SK-N-SH (cell line): ENCODE data around the gene KLK14. TPM values are rescaled to one million over a fixed set of nuclear protein-coding genes. Genes with fewer than 3 reads are reported as not detected.

Experiments
- CTCF ChIA-PET: fragments of 300-600, 350-600 bp; formaldehyde crosslinking; extraction: SDS; loops from one replicate; lab custom pipeline; 2021; lab: Yijun Ruan, JAX
- POLR2A ChIA-PET: fragments of 350-600 bp; sonication (Branson Sonifier 250); formaldehyde crosslinking; extraction: SDS; loops from one replicate; lab custom pipeline; 2020; ENCODE audit warnings: antibody characterized with exemption, inconsistent platforms; lab: Yijun Ruan, JAX
- DNase-seq: peaks from one replicate; pipeline ENCODE4 v3.0.0; 2012
- H2AFZ ChIP-seq: fragments of 200-600 bp; sonication (generic); 2 replicates; pipeline ENCODE4 v1.8.1; 2016; ENCODE audit warnings: antibody characterized with exemption, mild to moderate bottlenecking, low read depth
- H3F3A ChIP-seq: fragments of 200-600 bp; sonication (generic); replicated peaks from 2 replicates; pipeline ENCODE3; 2016; ENCODE audit warnings: antibody characterized with exemption, mild to moderate bottlenecking; ENCODE audit not compliant: insufficient read depth
- H3K27ac ChIP-seq, 2 experiments: fragments of 200-500 bp in 1 of 2; fragments of 200-600 bp in 1 of 2; sonication (Bioruptor generic) in 1 of 2; sonication (generic), shearing (Covaris generic) in 1 of 2; 2 replicates each; pipeline versions ENCODE4 v1.5.1 to v1.6.1; 2014 to 2016; ENCODE audit warnings: low read depth in 2 of 2, inconsistent platforms in 1 of 2, low read length in 1 of 2, mild to moderate bottlenecking in 1 of 2, mixed read lengths in 1 of 2
- H3K27me3 ChIP-seq: fragments of 200-600 bp; sonication (generic), shearing (Covaris generic); 2 replicates; pipeline ENCODE4 v1.6.1; 2016; ENCODE audit warnings: mixed run types; ENCODE audit not compliant: insufficient read depth
- H3K36me3 ChIP-seq, 2 experiments: fragments of 200-500 bp in 1 of 2; fragments of 200-600 bp in 1 of 2; sonication (Bioruptor generic) in 1 of 2; sonication (generic) in 1 of 2; replicated peaks in 1 of 2; 2 replicates each; pipeline versions ENCODE3 to v1.5.1; 2014 to 2016; ENCODE audit warnings: low read length in 1 of 2, mild to moderate bottlenecking in 1 of 2; ENCODE audit not compliant: insufficient read depth in 2 of 2, control insufficient read depth in 1 of 2
- H3K4me1 ChIP-seq, 2 experiments: fragments of 200-500 bp in 1 of 2; fragments of 200-600 bp in 1 of 2; sonication (Bioruptor generic) in 1 of 2; sonication (generic), shearing (Covaris generic) in 1 of 2; 2 replicates each; pipeline versions ENCODE4 v1.5.1 to v1.6.1; 2014 to 2016; ENCODE audit warnings: low read depth in 1 of 2, low read length in 1 of 2, mixed run types in 1 of 2; ENCODE audit not compliant: insufficient read depth in 2 of 2, control insufficient read depth in 1 of 2
- H3K4me2 ChIP-seq: fragments of 200-600 bp; sonication (generic), shearing (Covaris generic); 2 replicates; pipeline ENCODE4 v1.6.1; 2017; ENCODE audit warnings: mixed run types
- H3K4me3 ChIP-seq, 2 experiments: fragments of 200-500 bp in 1 of 2; fragments of 200-600 bp in 1 of 2; sonication (Bioruptor generic) in 1 of 2; sonication (generic), shearing (Covaris generic) in 1 of 2; 2 replicates each; pipeline versions ENCODE4 v1.5.1 to v1.8.1; 2014 to 2016; ENCODE audit warnings: low read depth in 2 of 2, inconsistent platforms in 1 of 2, low read length in 1 of 2, mild to moderate bottlenecking in 1 of 2, mixed read lengths in 1 of 2, moderate library complexity in 1 of 2
- H3K79me2 ChIP-seq: fragments of 200-600 bp; sonication (generic); 2 replicates; pipeline ENCODE4 v1.8.1; 2017; ENCODE audit warnings: mild to moderate bottlenecking; ENCODE audit not compliant: insufficient read depth
- H3K9ac ChIP-seq: fragments of 200-600 bp; sonication (generic); 2 replicates; pipeline ENCODE4 v1.6.1; 2017; ENCODE audit warnings: mixed run types
- H3K9me2 ChIP-seq: fragments of 200-600 bp; sonication (generic); 2 replicates; pipeline ENCODE4 v1.6.1; 2017; ENCODE audit warnings: mixed run types
- H3K9me3 ChIP-seq: fragments of 200-600 bp; sonication (generic); 2 replicates; pipeline ENCODE4 v1.6.1; 2017; ENCODE audit warnings: mixed run types, mild to moderate bottlenecking, moderate library complexity
- H4K20me1 ChIP-seq: fragments of 200-600 bp; sonication (generic); 2 replicates; pipeline ENCODE4 v1.6.1; 2017; ENCODE audit warnings: mild to moderate bottlenecking, mixed run types; ENCODE audit not compliant: insufficient read depth
- EP300 ChIP-seq, 2 experiments: IDR thresholded peaks; 2 replicates each; pipeline versions ENCODE4 v1.4.0 to v1.6.1; 2012; ENCODE audit warnings: borderline replicate concordance in 1 of 2, low read depth in 1 of 2, low read length in 1 of 2
- FOSL2 ChIP-seq: IDR thresholded peaks from 2 replicates; pipeline ENCODE4 v1.4.0; 2012; ENCODE audit warnings: low read depth, mild to moderate bottlenecking, moderate library complexity, borderline replicate concordance
- FOXJ3 ChIP-seq: sonication (generic); formaldehyde crosslinking; IDR thresholded peaks from 2 replicates; pipeline ENCODE4 v1.5.1; 2020; ENCODE audit warnings: mild to moderate bottlenecking, missing genetic modification reagents
- IRF3 ChIP-seq: fragments of 150-350 bp; IDR thresholded peaks from 2 replicates; pipeline ENCODE4 v1.6.1; 2016; ENCODE audit warnings: mild to moderate bottlenecking, low read depth, low read length
- MEF2A ChIP-seq: IDR thresholded peaks from 2 replicates; pipeline ENCODE4 v1.4.0; 2012; ENCODE audit warnings: low read depth, borderline replicate concordance
- MXI1 ChIP-seq: IDR thresholded peaks from 2 replicates; pipeline ENCODE4 v1.6.1; 2012; ENCODE audit warnings: mild to moderate bottlenecking, low read depth, low read length, improper control_type of control experiment
- REST ChIP-seq: IDR thresholded peaks from 2 replicates; pipeline ENCODE4 v1.6.1; 2012; ENCODE audit warnings: mild to moderate bottlenecking, low read depth, low read length, moderate library complexity
- SIN3A ChIP-seq: IDR thresholded peaks from 2 replicates; pipeline ENCODE4 v1.6.1; 2012; ENCODE audit warnings: low read depth, mild to moderate bottlenecking, low read length, moderate library complexity, borderline replicate concordance
- SMC3 ChIP-seq: IDR thresholded peaks from 2 replicates; pipeline ENCODE4 v1.6.1; 2012; ENCODE audit warnings: low read depth, low read length, improper control_type of control experiment
- USF1 ChIP-seq: IDR thresholded peaks from 2 replicates; pipeline ENCODE4 v1.4.0; 2012; ENCODE audit warnings: low read depth, borderline replicate concordance
- YY1 ChIP-seq: IDR thresholded peaks from 2 replicates; pipeline ENCODE4 v1.4.0; 2012; ENCODE audit warnings: low read depth, mild to moderate bottlenecking
- WGBS: methylation state at CpG from one replicate; pipeline ENCODE4 v1.1.6; 2017; ENCODE audit warnings: low lambda C conversion rate; 5-methylcytosine and 5-hydroxymethylcytosine counted together
- polyA plus RNA-seq, 3 experiments: library from polyadenylated mRNA; depleted of rRNA; stranded (reverse); fragments of >200 nt; gene quantifications; 2 replicates each; pipeline ENCODE4 v1.2.3, GENCODE V29; 2012

The KLK14 gene
- polyA plus RNA-seq, 1 of the 3 experiments (the other 2 are of a cell fraction): 0.26 TPM

GRCh38 chr19:51108805-51109146 is 26.1 kb upstream of the KLK14 start:
- peaks cover 0 to 8% of the 10 kb centered on the region in 2 experiments for H3K36me3 ChIP-seq
- H3K27ac ChIP-seq: peak overlapping the region in 1 of 2 experiments; percentile 24; a peak in 1 of 4 replicates
- H3K4me1 ChIP-seq: peaks cover 0 to 12% of the 10 kb centered on the region in 2 experiments; a peak in 2 of 4 replicates
- ChIA-PET CTCF (interaction anchor here (0.9 kb wide), 1 partner anchor 12 kb away, joined by 3 read pairs; no protein-coding TSS in a partner anchor), POLR2A (no interaction called here)
- no peaks in the 10 kb centered on the region for H3K9me3 ChIP-seq
- no peak for TF ChIP-seq YY1
- TF ChIP-seq SMC3: no peak
- TF ChIP-seq USF1: no peak
- TF ChIP-seq FOSL2: no peak
- TF ChIP-seq FOXJ3 (CRISPR knock-in tag): no peak
- no peak for TF ChIP-seq IRF3
- TF ChIP-seq SIN3A: no peak
- no peak for TF ChIP-seq REST
- no peak for TF ChIP-seq EP300 (IDR thresholded peaks at IDR 0.05; ENCODE audit: borderline replicate concordance in 1 of 2, low read depth in 1 of 2, low read length in 1 of 2)
- no peak for TF ChIP-seq MXI1
- TF ChIP-seq MEF2A: no peak
- 2% methylated on average over 13 of the region's 15 CpGs for WGBS
- peaks cover 33% of the 10 kb centered on the region for H3K79me2 ChIP-seq
- H3K27me3 ChIP-seq: peaks cover 19% of the 10 kb centered on the region; the same call in 1 of the 2 replicates
- H3K9ac ChIP-seq: no peak overlapping the region
- H3K4me2 ChIP-seq: peak overlapping the region; percentile 91
- H3F3A ChIP-seq: no peaks in the 10 kb centered on the region
- H4K20me1 ChIP-seq: no peaks in the 10 kb centered on the region
- no peak for DNase-seq
- peak overlapping the region; percentile 92 for H2AFZ ChIP-seq
- peak overlapping the region; percentile 71 to 89 for H3K4me3 ChIP-seq
- no peaks in the 10 kb centered on the region for H3K9me2 ChIP-seq
